NT2/D1 (cell line): ENCODE measurements around the gene IMMP2L.

ENCODE experiments used
- DNase-seq: peaks from one replicate; pipeline ENCODE4 v3.0.0-alpha.2; 2011; ENCODE audit warnings: low read depth, low spot score
- H3K27me3 ChIP-seq: 2 replicates; pipeline ENCODE4 v1.6.0; 2011; ENCODE audit warnings: mild to moderate bottlenecking; ENCODE audit not compliant: insufficient read length, insufficient read depth
- H3K36me3 ChIP-seq: 2 replicates; pipeline ENCODE4 v1.6.1; 2011; ENCODE audit warnings: mild to moderate bottlenecking, low read length, mixed read lengths; ENCODE audit not compliant: insufficient read depth, insufficient read length
- H3K4me1 ChIP-seq: 2 replicates; pipeline ENCODE4 v1.5.1; 2011; ENCODE audit not compliant: insufficient read depth, insufficient read length
- H3K4me3 ChIP-seq: 2 replicates; pipeline ENCODE4 v1.5.1; 2011; ENCODE audit warnings: low read depth; ENCODE audit not compliant: insufficient read length
- H3K9ac ChIP-seq: 2 replicates; pipeline ENCODE4 v1.6.0; 2011; ENCODE audit warnings: low read depth; ENCODE audit not compliant: insufficient read length
- H3K9me3 ChIP-seq: 2 replicates; pipeline ENCODE4 v1.5.1; 2011; ENCODE audit warnings: mild to moderate bottlenecking, low read length; ENCODE audit not compliant: insufficient read depth
- SUZ12 ChIP-seq: IDR thresholded peaks from 2 replicates; pipeline ENCODE4 v1.6.1; 2011; ENCODE audit not compliant: insufficient read length, insufficient read depth; ENCODE audit errors: extremely low read depth
- YY1 ChIP-seq: IDR thresholded peaks from 2 replicates; pipeline ENCODE4 v1.6.1; 2011; ENCODE audit not compliant: insufficient read length, insufficient read depth
- ZNF274 ChIP-seq: IDR thresholded peaks from 2 replicates; pipeline ENCODE4 v1.6.1; 2011; ENCODE audit warnings: mild to moderate bottlenecking, low read depth, low read length

The IMMP2L gene

DNA sequence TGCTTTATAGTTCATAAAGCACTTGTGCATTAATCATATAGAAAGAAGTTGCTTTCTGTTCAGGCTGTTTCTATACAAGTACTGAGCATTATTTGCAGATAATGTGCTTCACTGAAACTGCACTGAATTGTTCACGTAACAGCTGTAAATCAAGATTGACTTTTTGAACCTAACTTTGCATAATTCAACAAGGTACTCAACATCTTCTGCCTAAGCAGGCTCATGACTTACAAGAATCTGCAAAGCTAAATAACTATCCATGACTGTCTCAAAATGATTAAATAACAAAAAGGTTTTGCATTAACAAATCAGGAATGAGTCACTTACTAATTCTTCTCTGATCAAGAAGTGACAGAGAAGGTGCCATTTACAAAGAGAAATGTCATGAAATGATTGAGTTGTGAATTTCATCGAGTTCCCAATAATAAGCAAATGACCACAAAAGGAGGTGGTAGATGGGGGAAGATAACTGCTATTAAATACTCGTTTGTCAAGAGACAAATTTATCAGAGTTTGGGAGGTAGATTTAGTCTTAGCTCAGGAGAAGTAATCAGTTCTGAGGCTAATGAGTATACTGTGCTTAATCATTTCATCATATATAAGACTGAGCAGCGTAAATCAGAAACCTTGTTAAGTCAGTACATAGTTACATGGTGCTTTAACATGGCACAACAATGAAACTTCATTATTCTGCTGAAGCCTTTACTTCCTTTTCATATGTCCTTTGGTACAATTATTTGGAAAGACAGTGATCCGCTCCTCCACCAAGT lies 632.6 kb downstream of the IMMP2L start:
- no peak for DNase-seq

DNA sequence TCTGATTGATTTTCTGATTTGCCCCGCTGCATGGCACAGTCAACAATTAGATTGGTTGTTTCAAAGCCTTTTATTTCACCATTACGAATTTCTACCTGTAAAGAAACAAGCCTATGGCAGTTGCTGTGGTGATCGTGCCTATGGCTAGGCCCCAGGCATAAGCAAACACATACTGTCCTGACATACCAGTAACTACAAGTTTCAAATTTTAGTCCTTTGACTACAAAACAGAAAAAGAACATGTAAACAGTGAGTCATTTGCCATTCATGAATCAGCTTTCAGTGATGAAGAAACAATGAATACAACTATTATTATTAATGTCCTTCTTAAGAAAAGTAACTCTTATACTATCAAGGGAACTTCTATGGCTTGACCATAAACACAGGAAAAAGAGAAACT lies 639.4 kb downstream of the IMMP2L start:
- Histone ChIP-seq H3K9ac (no peak overlapping the region), H3K4me3 (no peak overlapping the region), H3K4me1 (no peaks in the 10 kb centered on the region), H3K27me3 (no peaks in the 10 kb centered on the region), H3K9me3 (no peaks in the 10 kb centered on the region), H3K36me3 (no peaks in the 10 kb centered on the region)
- TF ChIP-seq YY1 (no peak), SUZ12 (no peak), ZNF274 (no peak)
- no peak for DNase-seq

More for the DNA sequence above, 632.6 kb downstream of the IMMP2L start:
- no peak for TF ChIP-seq ZNF274
- no peak for TF ChIP-seq SUZ12
- no peak for TF ChIP-seq YY1
- H3K36me3 ChIP-seq = no peaks in the 10 kb centered on the region
- H3K27me3 ChIP-seq = no peaks in the 10 kb centered on the region
- H3K4me1 ChIP-seq = no peaks in the 10 kb centered on the region
- H3K9ac ChIP-seq = no peak overlapping the region
- H3K4me3 ChIP-seq = no peak overlapping the region
- no peaks in the 10 kb centered on the region for H3K9me3 ChIP-seq

DNA sequence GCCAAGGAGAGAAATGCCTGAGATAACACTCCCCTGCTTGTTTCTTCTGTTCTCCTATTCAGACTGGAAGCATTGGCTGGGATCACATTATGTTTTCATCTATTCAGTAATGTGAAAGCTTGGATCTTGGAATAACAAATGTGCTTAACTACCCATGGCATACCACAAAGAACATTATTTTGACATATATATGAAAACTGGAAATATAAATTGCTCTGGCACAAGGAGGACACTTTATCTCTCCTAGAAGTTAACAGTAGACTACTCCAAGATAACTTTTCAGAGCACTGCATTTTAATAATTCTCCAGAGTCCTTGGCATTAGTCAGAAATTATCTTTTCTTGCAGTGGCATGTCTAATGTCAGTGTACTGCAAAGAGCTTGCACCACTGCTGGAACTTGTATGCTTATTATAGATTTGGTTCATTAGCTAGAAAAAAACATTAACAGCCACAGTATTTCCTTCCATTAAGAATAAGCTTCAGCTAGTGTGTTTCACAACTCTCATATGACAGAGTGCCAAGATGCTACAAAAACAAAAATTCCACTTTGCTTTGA lies 640.6 kb downstream of the IMMP2L start:
- H3K4me1 ChIP-seq = no peaks in the 10 kb centered on the region
- no peak for DNase-seq
- TF ChIP-seq YY1 = no peak
- TF ChIP-seq SUZ12 = no peak
- TF ChIP-seq ZNF274 = no peak

DNA sequence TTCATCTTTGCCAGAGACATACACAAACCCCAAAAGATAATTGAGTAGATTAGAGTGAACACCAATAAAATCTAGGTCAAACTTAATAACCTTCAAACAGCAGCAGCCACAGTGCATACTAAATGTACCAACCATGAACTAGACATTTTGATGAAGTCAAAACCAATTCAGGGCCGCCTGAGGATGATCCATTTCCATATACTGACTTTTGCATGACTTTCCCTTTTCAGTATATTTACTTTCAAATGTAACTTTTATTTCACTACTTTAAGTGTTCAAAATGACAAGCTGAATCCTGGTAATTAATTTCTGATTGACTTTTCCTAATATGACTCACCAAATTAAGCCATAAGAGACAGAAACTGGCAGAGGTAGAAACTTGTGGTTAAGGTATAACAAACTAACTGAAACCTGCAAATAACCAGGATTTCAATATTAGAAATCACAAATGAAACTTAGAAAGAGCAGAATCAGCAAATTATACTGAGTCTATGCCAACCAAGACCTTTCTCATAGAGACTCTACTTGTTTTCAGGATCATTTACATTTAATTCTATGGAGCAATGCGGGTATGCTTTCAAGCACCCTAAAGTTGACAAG lies 643.2 kb downstream of the IMMP2L start:
- no peaks in the 10 kb centered on the region for H3K36me3 ChIP-seq
- H3K9ac ChIP-seq = no peak overlapping the region
- no peaks in the 10 kb centered on the region for H3K9me3 ChIP-seq
- TF ChIP-seq YY1 = no peak
- no peak for TF ChIP-seq SUZ12
- no peak for TF ChIP-seq ZNF274
- no peaks in the 10 kb centered on the region for H3K4me1 ChIP-seq
- no peak overlapping the region for H3K4me3 ChIP-seq
- no peak for DNase-seq
- H3K27me3 ChIP-seq = no peaks in the 10 kb centered on the region

More for the DNA sequence above, 640.6 kb downstream of the IMMP2L start:
- H3K36me3 ChIP-seq = no peaks in the 10 kb centered on the region
- no peak overlapping the region for H3K9ac ChIP-seq
- no peak overlapping the region for H3K4me3 ChIP-seq
- H3K27me3 ChIP-seq = no peaks in the 10 kb centered on the region
- no peaks in the 10 kb centered on the region for H3K9me3 ChIP-seq

DNA sequence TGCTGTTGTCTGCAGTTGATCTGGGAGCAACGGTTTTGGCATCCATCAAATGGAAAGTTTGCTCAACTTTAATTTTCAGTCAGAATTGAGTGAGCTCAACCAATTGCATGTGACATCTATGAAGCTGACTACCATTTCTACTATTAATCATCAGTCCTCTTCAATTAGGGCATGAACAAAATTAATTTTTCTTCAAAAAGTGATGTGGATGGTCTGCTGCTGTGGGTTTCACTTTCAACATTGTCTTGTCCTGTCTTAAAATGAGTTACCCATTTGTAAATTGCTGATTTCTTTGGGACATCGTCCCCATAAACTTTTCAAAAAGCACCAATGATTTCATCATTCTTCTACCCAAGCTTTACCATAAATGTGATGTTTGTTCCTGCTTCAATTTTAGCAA lies 648.0 kb downstream of the IMMP2L start:
- Histone ChIP-seq H3K4me3 (no peak overlapping the region), H3K4me1 (no peaks in the 10 kb centered on the region), H3K9me3 (no peaks in the 10 kb centered on the region), H3K27me3 (no peaks in the 10 kb centered on the region), H3K36me3 (no peaks in the 10 kb centered on the region), H3K9ac (no peak overlapping the region)
- no peak for TF ChIP-seq SUZ12
- TF ChIP-seq YY1 = no peak
- TF ChIP-seq ZNF274 = no peak
- no peak for DNase-seq

DNA sequence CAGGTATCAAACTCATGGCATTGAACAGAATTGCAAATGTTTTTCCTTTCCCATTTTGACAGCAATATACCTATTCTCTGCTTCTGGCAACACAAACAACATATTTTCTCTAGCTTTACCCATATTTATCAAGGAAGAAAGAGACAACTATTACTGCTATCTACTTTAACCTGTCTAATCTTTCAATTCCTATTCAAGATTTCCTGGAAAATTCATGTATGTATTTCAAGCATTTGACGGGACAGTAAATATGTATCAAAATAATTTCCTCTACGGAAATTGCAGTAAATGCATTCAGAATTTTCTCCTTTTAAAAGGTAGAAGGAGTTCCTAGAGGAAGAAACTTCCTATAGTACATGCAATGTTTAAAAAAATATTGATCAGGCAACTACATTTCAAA lies 650.7 kb downstream of the IMMP2L start:
- H3K36me3 ChIP-seq = no peaks in the 10 kb centered on the region
- no peaks in the 10 kb centered on the region for H3K9me3 ChIP-seq
- no peak overlapping the region for H3K4me3 ChIP-seq
- H3K9ac ChIP-seq = no peak overlapping the region
- no peaks in the 10 kb centered on the region for H3K27me3 ChIP-seq
- H3K4me1 ChIP-seq = no peaks in the 10 kb centered on the region
- no peak for DNase-seq
- TF ChIP-seq SUZ12 (no peak), ZNF274 (no peak), YY1 (no peak)

DNA sequence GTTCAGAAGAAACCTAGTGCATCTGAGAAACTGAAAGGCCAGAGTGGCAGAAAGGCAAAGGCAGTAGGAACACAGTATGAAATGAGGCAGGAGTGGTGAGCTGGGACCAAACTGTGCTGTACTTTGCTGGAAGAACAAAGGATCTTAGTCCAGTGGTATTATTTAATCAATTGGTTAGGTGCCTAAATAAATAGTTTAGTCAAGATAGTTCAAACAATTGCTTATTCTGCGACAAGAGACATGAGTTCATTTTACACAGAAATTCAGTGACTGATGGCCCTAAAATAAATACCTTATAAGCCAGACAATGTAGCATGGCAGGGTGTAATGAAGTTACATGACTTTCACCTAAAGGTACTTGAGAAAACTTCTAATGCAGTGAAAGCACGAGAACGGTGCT lies 653.2 kb downstream of the IMMP2L start:
- no peak for TF ChIP-seq SUZ12
- no peak for TF ChIP-seq ZNF274
- no peak for TF ChIP-seq YY1
- H3K36me3 ChIP-seq = no peaks in the 10 kb centered on the region
- no peak overlapping the region for H3K9ac ChIP-seq
- no peaks in the 10 kb centered on the region for H3K4me1 ChIP-seq
- H3K9me3 ChIP-seq = no peaks in the 10 kb centered on the region
- DNase-seq = no peak
- no peaks in the 10 kb centered on the region for H3K27me3 ChIP-seq
- H3K4me3 ChIP-seq = no peak overlapping the region
